Activated gamma-delta T cell (primary cell): ENCODE results near the gene ZCCHC24.

ENCODE experiments used
- DNase-seq: peaks from one replicate; lab custom pipeline; 2025; lab: John Stamatoyannopoulos, UW

ZCCHC24 gene

DNA sequence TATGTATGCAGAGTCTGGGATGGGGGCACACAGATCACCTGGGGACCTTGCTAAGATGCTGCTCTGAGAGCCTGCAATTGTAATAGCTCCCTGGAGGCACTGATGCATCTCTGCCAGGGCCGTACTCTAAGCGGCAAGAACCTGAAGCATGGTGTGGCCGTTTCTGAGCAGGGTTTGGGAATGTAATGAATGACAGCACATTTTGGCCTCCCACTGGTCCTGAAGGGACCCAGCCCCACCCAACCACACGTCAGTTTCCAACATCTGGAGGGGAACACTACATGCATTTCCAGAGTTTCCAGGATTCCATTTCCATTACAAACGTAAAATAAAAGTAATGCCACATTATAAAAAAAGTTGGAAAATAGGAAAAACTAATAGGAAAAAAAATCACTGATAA lies 14.0 kb downstream of the ZCCHC24 start:
- no peak for DNase-seq

GRCh38 chr10:79430936-79431335 lies 14.5 kb downstream of the ZCCHC24 start:
- no peak for DNase-seq

DNA sequence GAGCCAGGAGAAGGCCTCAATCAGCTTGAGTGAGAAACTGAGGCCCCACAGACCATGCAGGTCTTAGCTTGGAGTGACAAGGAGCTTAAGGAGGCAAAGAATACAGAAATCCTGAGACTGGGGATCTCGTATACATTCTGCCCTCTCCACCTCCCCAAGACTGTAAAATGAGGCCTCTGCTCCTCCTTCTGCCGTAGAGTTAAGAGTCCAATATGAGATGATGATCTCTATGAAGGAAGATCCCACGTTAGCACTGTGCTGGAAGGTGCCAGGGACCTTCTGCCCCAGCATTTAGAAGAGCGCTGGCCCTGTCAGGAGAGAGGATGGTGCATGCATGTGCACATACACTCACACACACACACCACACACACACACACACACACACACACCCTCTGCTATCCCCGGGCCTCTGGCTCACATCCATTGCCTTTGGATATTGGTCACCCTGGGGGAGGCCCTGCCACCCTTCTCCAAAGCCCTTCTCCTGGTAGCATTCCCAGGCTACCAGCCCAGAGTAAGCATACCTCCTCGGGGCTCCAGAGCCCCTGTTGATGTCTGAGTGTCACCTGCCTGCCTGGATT lies 15.0 kb downstream of the ZCCHC24 start:
- DNase-seq = no peak

DNA sequence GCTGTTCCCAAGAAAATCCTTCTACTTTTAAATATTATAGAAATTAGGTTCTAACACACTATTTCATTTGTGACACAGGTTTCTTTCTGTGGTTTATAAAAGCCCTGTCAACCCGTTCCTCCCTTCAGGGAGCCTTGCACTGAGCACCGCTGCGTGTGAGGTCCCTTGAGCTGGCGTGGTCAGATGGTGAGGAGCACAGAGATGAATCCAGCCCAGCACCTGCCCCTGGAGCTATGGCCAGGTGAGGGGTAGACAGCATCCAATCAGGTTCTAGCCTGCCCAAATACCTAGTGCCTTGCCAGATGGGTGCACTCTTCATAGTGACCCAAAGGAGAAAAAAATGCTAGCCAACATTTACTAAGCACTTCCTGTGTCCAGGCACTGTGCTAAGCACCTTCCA lies 15.7 kb downstream of the ZCCHC24 start:
- no peak for DNase-seq

DNA sequence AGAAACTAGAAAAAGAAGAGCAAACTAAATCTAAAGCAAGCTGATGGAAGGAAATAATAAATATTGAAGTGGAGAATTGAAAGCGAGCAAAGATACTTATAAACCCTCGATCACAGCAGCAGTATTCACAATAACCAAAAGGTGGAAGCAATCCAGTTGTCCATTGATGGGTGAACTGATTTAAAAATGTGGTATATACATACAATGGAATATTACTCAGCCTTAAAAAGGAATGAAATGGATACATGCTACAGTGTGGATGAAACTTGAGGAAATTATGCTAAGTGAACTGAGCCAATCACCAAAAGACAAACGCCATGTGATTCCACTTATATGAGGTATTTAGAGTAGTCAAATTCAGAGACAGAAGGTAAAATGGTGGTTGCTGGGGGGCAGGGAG lies 17.5 kb downstream of the ZCCHC24 start:
- no peak for DNase-seq

GRCh38 chr10:79425074-79425532 lies 20.3 kb downstream of the ZCCHC24 start:
- DNase-seq = no peak

- no peak for DNase-seq
Measured at GRCh38 chr10:79424221-79425073, 21.0 kb downstream of the ZCCHC24 start.

GRCh38 chr10:79422178-79422892 lies 23.1 kb downstream of the ZCCHC24 start:
- no peak for DNase-seq

GRCh38 chr10:79420974-79421688 lies 24.3 kb downstream of the ZCCHC24 start:
- no peak for DNase-seq

GRCh38 chr10:79418886-79419595 lies 26.4 kb downstream of the ZCCHC24 start:
- no peak for DNase-seq

- DNase-seq = no peak
Measured at GRCh38 chr10:79418274-79418673, 27.1 kb downstream of the ZCCHC24 start.

GRCh38 chr10:79417731-79418130 lies 27.7 kb downstream of the ZCCHC24 start:
- DNase-seq = no peak

DNA sequence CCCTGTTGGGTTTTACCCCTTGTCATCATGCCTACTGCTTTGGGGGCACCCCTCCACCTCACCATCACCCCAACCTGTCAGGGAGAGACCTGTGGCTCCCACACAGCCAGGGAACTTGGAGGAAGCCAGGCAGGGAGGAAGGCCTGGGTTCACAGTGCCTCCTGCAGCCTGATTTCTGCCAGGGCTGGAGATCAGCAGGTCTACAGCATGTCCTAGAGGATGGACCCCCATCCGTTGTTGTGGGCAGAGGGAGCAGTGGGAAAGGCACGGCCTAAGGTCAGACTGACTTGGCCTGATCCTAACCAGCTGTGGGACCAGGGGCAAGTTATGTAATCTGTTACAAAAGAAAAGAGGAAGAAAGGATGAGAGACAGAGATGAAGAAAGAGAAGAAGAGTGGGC lies 28.2 kb downstream of the ZCCHC24 start:
- no peak for DNase-seq

GRCh38 chr10:79416578-79417255 lies 28.7 kb downstream of the ZCCHC24 start:
- no peak for DNase-seq

DNA sequence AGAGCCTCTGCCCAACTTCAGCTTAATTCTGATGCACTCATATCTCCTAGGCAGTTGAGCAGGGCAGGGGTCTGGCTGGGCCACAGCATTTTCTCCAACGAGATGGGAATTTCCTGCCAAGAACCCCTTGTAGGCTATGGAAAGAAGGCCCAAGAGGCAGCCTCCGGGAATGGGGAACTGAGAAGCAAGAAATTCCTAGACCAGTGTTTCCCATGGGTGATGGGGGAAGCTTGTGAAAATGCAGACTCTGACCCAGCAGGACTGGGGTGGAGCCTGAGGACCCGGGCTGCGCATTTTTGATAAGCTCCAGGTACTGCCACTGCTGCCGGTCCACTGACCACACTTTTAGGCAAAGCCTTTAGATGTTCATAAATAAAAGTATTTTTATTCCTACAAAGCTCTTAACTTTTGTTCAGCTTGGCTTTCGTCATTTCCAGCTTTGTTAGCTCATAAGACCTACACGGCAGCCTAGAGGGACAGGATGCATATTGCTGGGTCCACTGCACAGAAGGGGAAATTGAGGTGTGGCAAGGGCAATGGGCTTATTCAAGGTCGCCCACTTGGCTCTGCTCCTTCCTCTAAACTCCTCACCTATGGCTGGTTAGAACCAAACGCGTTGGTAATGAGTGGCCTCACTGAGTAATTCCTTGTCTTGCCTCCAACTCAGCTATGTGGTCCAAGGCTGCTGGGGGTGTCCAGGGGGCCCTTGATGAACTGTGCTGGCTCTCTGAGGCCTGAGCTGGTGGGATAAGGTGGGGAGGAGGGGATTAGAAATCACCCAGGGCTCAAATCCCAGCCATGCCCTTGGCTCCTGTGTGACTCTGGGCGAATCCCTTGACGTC lies 29.5 kb downstream of the ZCCHC24 start:
- no peak for DNase-seq

DNA sequence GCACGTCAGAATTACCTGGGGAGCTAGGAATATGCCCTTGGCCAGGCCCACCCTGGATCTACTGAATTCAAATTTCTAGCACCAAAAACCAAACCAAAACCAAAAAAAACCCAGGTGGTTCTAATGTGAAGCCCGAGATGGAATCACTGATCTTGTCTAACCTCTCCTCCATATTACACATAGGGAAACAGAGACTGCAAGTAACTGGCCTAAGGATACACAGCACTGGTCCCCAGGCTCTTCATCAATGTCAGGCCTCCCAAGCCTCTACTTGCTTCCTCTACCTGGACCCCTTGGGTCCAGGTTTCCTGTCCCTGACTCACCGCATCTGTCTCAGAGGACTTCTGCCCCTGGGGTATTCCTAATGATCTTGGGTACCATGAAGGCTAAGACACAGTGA lies 30.7 kb downstream of the ZCCHC24 start:
- DNase-seq = no peak

DNA sequence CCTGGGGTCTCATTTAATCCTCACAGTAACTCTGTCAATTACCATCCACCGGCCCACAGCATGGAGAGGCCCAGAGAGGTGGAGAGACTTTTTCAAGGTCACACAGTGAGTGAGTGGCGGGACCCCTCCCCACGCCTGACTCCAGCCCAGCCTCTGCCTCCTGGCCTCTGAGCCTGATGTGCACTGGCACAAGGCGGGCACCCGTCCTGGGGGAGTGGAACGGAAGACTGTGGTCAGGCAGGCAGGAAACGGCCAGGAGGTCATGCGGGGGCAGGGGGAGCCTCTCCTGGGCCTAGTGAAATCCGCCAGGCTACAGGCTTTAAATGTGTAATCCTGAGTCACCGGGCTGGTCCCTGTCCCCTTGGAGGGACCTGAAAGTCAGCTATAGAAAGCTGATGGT lies 32.2 kb downstream of the ZCCHC24 start:
- no peak for DNase-seq

GRCh38 chr10:79412516-79412915 lies 32.9 kb downstream of the ZCCHC24 start:
- no peak for DNase-seq

- no peak for DNase-seq
Measured at GRCh38 chr10:79411546-79412495, 33.6 kb downstream of the ZCCHC24 start.
